Keratinocyte (primary cell): ENCODE measurements around the gene ZNF830.

Experiments
- EZH2 ChIP-seq: IDR thresholded peaks from one replicate; pipeline ENCODE4 v1.6.1; 2012; ENCODE audit warnings: inconsistent platforms, mild to moderate bottlenecking, low read length, moderate library complexity
- TF ChIP-seq, protein P1 (sequence below), 3 experiments: IDR thresholded peaks in 1 of 3; conservative IDR thresholded peaks in 1 of 3; optimal IDR thresholded peaks in 1 of 3; 2 replicates in 2 of 3; 3 replicates in 1 of 3; pipeline versions ENCODE3 to v1.5.1; 2011; ENCODE audit warnings: low read length in 3 of 3, mild to moderate bottlenecking in 3 of 3, moderate library complexity in 2 of 3, control low read depth in 1 of 3, inconsistent platforms in 1 of 3; ENCODE audit not compliant: insufficient read depth in 2 of 3; ENCODE audit errors: extremely low read depth in 1 of 3

- TF ChIP-seq, protein P1, sequence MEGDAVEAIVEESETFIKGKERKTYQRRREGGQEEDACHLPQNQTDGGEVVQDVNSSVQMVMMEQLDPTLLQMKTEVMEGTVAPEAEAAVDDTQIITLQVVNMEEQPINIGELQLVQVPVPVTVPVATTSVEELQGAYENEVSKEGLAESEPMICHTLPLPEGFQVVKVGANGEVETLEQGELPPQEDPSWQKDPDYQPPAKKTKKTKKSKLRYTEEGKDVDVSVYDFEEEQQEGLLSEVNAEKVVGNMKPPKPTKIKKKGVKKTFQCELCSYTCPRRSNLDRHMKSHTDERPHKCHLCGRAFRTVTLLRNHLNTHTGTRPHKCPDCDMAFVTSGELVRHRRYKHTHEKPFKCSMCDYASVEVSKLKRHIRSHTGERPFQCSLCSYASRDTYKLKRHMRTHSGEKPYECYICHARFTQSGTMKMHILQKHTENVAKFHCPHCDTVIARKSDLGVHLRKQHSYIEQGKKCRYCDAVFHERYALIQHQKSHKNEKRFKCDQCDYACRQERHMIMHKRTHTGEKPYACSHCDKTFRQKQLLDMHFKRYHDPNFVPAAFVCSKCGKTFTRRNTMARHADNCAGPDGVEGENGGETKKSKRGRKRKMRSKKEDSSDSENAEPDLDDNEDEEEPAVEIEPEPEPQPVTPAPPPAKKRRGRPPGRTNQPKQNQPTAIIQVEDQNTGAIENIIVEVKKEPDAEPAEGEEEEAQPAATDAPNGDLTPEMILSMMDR (optimal IDR thresholded peaks at IDR 0.05 in 1 of 3, IDR thresholded peaks at IDR 0.05 in 1 of 3, conservative IDR thresholded peaks at IDR 0.05 in 1 of 3; ENCODE audit: extremely low read depth in 1 of 3, insufficient read depth in 2 of 3, low read length in 3 of 3) = no peak
- TF ChIP-seq EZH2 = no peak
Measured at GRCh38 chr17:35002876-35003551, 41.7 kb downstream of the ZNF830 start.
